ENCODE results near the gene PKDCC. TPM values are rescaled to one million over a fixed set of nuclear protein-coding genes. Genes with fewer than 3 reads are reported as not detected.

The PKDCC gene
- total RNA-seq, 4 donors from 2014 or later: 80.7 to 150 (median 117) TPM

DNA sequence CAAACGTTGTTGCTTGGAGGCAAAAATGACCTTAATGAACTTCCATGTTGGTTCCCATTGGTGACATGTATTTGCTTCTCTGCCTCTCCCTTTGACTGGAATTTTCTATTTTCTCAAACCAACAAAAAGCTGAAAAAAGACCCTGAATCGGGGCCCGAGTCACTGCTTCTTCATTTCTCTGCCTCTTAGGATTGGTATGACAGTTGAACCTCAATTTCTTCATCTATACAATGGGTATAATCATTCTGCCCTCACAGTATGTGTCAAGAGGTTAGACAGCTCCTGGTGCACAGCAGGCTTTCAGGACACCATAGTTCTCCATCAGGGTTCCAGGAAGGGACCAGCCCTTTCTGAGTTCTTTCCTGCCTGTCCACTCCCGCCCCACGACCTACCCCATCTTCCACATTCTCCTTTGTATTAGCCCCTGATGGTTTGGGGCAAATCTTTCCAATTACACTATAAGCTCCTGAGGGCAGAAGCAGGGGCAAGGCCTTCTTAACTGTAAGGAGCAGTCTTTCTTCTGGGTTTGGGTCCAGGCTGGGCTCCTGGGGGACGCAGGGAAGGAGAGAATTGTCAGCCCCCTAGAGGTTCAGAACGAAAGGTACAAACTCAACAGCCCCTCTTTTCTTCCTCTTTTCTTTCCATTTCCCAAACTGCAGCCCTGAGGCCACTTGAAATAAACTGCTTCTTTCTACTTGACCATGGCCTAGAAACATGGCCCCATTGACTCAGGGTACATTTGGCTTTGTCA, 6.3 kb upstream of the PKDCC start:
- TF ChIP-seq, protein P1, sequence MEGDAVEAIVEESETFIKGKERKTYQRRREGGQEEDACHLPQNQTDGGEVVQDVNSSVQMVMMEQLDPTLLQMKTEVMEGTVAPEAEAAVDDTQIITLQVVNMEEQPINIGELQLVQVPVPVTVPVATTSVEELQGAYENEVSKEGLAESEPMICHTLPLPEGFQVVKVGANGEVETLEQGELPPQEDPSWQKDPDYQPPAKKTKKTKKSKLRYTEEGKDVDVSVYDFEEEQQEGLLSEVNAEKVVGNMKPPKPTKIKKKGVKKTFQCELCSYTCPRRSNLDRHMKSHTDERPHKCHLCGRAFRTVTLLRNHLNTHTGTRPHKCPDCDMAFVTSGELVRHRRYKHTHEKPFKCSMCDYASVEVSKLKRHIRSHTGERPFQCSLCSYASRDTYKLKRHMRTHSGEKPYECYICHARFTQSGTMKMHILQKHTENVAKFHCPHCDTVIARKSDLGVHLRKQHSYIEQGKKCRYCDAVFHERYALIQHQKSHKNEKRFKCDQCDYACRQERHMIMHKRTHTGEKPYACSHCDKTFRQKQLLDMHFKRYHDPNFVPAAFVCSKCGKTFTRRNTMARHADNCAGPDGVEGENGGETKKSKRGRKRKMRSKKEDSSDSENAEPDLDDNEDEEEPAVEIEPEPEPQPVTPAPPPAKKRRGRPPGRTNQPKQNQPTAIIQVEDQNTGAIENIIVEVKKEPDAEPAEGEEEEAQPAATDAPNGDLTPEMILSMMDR (IDR thresholded peaks at IDR 0.05; ENCODE audit: low read depth): no peak

DNA sequence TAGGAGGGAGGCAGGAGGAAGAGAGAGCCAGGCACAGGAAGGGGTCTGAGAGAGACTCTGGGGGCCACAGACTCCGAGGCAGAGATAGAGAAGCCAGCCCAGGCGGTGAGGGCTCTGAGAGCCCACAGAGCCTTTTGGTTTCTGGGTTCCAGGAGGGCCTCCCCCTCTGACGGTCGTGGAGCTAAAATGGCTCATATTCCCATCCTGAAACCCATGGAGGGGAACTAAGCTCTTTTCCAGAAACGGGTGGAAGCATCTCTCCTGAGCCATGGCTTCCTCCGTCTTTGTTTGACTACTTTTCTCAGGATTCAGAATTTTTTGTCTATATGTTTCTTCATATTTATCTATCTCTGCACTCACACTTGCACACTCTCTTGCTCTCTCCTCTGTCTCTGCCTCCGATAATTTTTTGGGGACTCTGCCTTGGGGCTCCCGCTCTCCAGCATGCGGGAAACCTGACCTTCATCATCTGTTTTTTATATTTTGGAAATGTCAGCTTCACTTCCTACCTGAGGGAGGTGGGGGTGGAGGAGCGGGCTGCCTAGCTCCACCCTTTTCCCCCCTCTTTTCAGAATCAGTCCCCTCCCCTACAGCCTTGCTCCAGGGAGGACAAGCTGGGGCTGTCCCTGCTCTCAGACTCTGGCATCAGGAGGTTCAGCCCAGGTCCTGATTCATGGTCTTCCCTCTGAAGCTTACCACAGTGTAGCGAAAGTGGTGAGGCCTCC, 5.0 kb upstream of the PKDCC start:
- TF ChIP-seq, protein P1 (IDR thresholded peaks at IDR 0.05; ENCODE audit: low read depth): no peak

DNA sequence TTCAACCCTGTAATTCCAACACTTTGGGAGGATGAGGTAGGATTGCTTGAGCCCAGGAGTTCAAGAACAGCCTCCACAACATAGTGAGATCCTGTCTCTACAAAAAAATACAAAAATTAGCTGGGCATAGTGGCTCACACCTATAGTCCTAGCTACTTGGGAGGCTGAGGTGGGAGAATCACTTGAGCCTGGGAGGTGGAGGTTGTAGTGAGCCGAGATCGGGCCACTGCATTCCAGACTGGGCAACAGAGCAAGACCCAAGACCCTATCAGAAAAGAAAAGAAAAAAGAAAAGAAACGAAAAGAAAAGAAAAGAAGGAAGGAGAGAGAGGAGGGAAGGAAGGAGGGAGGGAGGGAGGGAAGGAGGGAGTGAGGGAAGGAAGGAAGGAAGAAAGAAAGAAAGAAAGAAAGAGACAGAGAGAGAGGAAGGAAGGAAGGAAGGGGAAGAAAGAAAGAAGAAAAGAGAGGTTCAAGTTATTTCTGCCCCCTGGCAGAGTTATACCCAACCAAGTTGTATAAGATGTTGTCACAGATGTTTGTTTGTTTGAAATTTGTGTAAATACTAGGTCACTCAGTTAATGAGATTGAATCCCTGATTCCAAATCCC, 3.9 kb upstream of the PKDCC start:
- TF ChIP-seq, protein P1 (IDR thresholded peaks at IDR 0.05; ENCODE audit: low read depth): no peak

DNA sequence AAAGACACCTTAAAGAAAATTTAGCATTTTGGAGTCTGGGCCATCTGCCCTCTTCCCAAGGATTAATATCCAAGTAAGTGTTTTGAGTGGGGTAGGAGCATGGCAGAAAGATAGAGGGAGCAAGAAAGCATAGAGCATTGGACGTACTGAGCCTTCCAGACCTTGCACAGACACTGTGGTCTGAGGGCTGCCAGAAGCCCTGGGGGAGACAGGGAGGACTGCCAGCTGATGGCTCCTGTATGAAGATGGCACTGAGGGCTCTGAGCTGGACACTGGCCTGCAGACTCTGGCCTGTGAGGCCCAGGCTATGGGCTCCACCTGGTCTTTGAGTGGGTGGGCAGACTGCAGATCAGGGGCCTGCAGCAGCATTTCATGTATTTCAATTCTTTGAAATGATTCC, 2.9 kb upstream of the PKDCC start:
- TF ChIP-seq, protein P1 (IDR thresholded peaks at IDR 0.05; ENCODE audit: low read depth): no peak

DNA sequence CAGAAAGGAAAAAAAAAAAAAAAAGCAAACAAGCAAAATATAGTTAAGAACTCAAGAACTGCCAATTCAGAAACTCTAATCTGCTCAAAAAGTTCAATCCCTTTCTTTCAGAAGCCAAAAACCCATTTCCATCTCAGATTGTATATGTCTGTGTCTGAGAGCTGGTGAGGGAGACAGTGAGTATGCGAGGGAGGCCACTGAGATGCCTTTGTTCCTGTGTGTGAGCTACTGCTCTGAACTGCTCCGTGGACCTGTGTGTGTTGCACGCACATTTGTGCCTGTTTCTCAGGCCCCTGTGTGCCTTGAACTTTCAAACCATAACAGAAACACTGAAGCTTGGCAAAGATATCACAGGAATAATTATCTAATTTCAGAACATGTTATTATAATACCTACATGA, 2.5 kb upstream of the PKDCC start:
- TF ChIP-seq, protein P1 (IDR thresholded peaks at IDR 0.05; ENCODE audit: low read depth): no peak

DNA sequence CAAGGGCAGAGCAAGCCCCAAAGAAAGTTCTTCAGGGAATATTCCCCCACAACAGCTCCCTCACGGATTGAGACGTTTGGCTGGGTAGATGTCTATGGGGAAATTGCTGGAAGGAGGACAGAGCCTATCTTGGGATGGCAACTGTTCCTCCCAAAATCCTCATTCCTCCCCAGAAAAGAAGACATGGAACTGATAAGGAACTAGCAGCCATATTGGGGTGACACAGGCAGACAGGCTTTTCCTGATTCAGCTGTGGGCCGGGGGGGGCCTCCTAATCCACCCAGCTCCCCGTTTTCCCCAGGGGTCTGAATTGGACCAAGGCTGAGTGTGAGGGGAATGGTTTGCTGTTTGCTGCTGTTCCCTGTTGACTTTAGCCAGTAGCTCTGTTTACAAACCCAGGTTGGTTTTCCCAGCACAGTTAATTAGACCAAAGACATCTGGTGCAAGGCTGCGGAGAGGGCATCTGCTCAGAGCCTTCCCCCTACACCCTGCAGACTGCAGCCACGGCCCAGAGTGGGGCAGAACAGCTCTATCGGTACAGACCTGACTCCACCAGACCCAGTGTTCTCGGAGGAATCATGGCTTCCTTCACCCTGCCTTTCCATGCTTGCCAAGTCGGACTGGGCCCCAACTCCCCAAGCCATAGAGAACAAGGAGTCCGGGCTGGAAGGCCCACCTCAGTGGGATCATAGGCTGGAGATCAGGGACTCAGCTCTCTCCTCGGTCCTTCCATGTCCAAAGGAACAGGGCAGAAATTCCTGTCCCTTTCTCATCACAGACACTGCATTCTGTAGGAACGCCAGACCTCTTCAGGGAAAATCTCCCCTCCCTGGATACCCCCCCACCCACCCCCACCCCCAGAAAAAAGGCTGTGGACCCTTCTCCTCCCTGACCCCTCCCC, 1.7 kb upstream of the PKDCC start:
- TF ChIP-seq, protein P1 (IDR thresholded peaks at IDR 0.05; ENCODE audit: low read depth): no peak
